ENCODE measurements around the gene PSAP. TPM values are rescaled to one million over a fixed set of nuclear protein-coding genes. Genes with fewer than 3 reads are reported as not detected.
A peak's percentile ranks its signal among the peaks of the same experiment; 100 is the strongest.

PSAP gene
- total and polyA plus RNA-seq, 7 experiments from 2014 or later: 153 to 1,163 (median 281) TPM

- peaks cover 0 to 2% of the 10 kb centered on the region in 2 donors for H3K4me1 ChIP-seq (ENCODE audit: control insufficient read depth in 2 of 2, insufficient read depth in 2 of 2, low read length in 2 of 2)
- CTCF ChIA-PET: no interaction called here
- peaks cover 22 to 62% (median 29%) of the 10 kb centered on the region in 3 experiments for H3K36me3 ChIP-seq (ENCODE audit: control insufficient read depth in 2 of 3, insufficient read depth in 3 of 3, low read length in 3 of 3)
- no peak for DNase-seq
- H3K27ac ChIP-seq (ENCODE audit: low read depth, low read length): no peak overlapping the region
- POLR2A ChIA-PET: no interaction called here
- H3K27me3 ChIP-seq (ENCODE audit: control insufficient read depth in 2 of 2, insufficient read depth in 2 of 2, low read length in 2 of 2): no peaks in the 10 kb centered on the region
- H3K9me3 ChIP-seq (ENCODE audit: control insufficient read depth in 2 of 3, low read length in 3 of 3): no peaks in the 10 kb centered on the region
- H3K9me3 Mint-ChIP-seq: no peaks in the 10 kb centered on the region
- no peak overlapping the region for H3K4me3 ChIP-seq (ENCODE audit: low read length)
- no peak for ATAC-seq
- H3K36me3 Mint-ChIP-seq: peaks cover 8 to 35% (median 12%) of the 10 kb centered on the region in 5 donors
- intact Hi-C loops (cut with micrococcal nuclease): loop anchor here in 1 of 2 donors (2.0 to 10.0 kb wide), 2 partner anchors 19 to 63 kb away; partner anchors contain the start of gene PSAP
- H3K4me1 Mint-ChIP-seq: peaks cover 11 to 31% (median 22%) of the 10 kb centered on the region in 7 donors
- no peak overlapping the region for H3K27ac Mint-ChIP-seq
- no peaks in the 10 kb centered on the region for H3K27me3 Mint-ChIP-seq
- no peak overlapping the region for H3K4me3 Mint-ChIP-seq
Observed at GRCh38 chr10:71831646-71832552, 19.2 kb downstream of the PSAP start.

DNA sequence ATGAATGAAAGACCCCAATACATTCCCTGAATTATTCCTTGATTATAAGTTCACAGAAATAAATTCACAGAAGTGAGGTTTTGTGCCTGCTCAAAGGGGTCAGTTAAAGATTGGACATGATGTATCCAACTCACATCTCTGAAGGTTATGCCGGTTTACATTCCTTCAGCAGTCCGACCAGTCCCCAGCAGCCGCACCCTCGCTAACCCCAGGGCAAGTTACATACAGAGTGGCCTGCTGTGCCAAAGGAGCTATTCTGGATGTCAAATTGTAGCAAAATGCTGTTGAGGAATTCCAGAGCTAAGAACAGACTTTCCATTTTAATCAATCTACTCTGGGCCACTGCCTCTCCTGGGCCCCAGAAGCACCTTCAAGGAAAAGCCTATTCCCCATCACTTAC is 20.3 kb downstream of the PSAP start:
- H3K36me3 ChIP-seq (ENCODE audit: control insufficient read depth in 2 of 3, insufficient read depth in 3 of 3, low read length in 3 of 3): peaks cover 22 to 74% (median 41%) of the 10 kb centered on the region in 3 experiments
- H3K4me3 ChIP-seq (ENCODE audit: low read length): no peak overlapping the region
- H3K27ac ChIP-seq (ENCODE audit: low read depth, low read length): no peak overlapping the region
- no peaks in the 10 kb centered on the region for H3K9me3 ChIP-seq (ENCODE audit: control insufficient read depth in 2 of 3, low read length in 3 of 3)
- no peaks in the 10 kb centered on the region for H3K9me3 Mint-ChIP-seq
- H3K4me1 Mint-ChIP-seq: peaks cover 2 to 20% (median 10%) of the 10 kb centered on the region in 7 donors
- H3K27me3 ChIP-seq (ENCODE audit: control insufficient read depth in 2 of 2, insufficient read depth in 2 of 2, low read length in 2 of 2): no peaks in the 10 kb centered on the region
- intact Hi-C loops (cut with micrococcal nuclease): loop anchor here in 1 of 2 donors (10.0 kb wide), 1 partner anchor 64 kb away; no protein-coding TSS in a partner anchor
- no peaks in the 10 kb centered on the region for H3K4me1 ChIP-seq (ENCODE audit: control insufficient read depth in 2 of 2, insufficient read depth in 2 of 2, low read length in 2 of 2)
- H3K36me3 Mint-ChIP-seq: peaks cover 8 to 42% (median 16%) of the 10 kb centered on the region in 5 donors
- ChIA-PET POLR2A (no interaction called here), CTCF (interaction anchor here (1.3 kb wide), 1 partner anchor 66 kb away, joined by 8 read pairs; no protein-coding TSS in a partner anchor)
- DNase-seq: no peak
- no peaks in the 10 kb centered on the region for H3K27me3 Mint-ChIP-seq
- H3K4me3 Mint-ChIP-seq: no peak overlapping the region
- no peak for ATAC-seq
- H3K27ac Mint-ChIP-seq: no peak overlapping the region

DNA sequence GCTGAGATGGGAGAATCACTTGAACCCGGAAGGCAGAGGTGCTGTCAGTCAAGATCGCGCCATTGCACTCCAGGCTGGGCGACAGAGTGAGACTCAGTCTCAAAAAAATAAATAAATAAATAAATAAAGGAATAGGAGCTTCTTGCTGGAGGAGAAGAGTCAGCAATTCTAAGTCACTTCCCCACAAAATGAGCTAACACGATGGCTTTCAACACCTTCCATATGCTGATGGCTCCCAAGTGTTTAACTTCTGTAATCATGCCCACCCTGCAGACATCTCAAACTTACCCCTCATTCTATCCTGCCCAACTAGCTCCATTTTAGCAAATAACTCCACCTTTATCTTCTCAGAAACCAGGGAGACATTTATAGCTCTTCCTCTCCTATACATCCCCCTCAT is 21.2 kb downstream of the PSAP start:
- Histone ChIP-seq H3K4me3 (ENCODE audit: low read length) (no peak overlapping the region), H3K27me3 (ENCODE audit: control insufficient read depth in 2 of 2, insufficient read depth in 2 of 2, low read length in 2 of 2) (no peaks in the 10 kb centered on the region), H3K9me3 (ENCODE audit: control insufficient read depth in 2 of 3, low read length in 3 of 3) (no peaks in the 10 kb centered on the region), H3K36me3 (ENCODE audit: control insufficient read depth in 2 of 3, insufficient read depth in 3 of 3, low read length in 3 of 3) (peaks cover 24 to 82% (median 47%) of the 10 kb centered on the region in 3 experiments), H3K27ac (ENCODE audit: low read depth, low read length) (no peak overlapping the region), H3K4me1 (ENCODE audit: control insufficient read depth in 2 of 2, insufficient read depth in 2 of 2, low read length in 2 of 2) (no peaks in the 10 kb centered on the region)
- POLR2A ChIA-PET: no interaction called here
- Mint-ChIP-seq H3K27me3 (no peaks in the 10 kb centered on the region), H3K9me3 (no peaks in the 10 kb centered on the region), H3K4me3 (no peak overlapping the region), H3K4me1 (peaks cover 0 to 18% (median 9%) of the 10 kb centered on the region in 7 donors), H3K27ac (peak overlapping the region in 1 of 9 donors; percentile 17), H3K36me3 (peaks cover 8 to 47% (median 16%) of the 10 kb centered on the region in 5 donors)
- DNase-seq (no peak), ATAC-seq (no peak)
- intact Hi-C loops (cut with micrococcal nuclease): loop anchor here in 1 of 2 donors (10.0 kb wide), 1 partner anchor 65 kb away; no protein-coding TSS in a partner anchor
- CTCF ChIA-PET: interaction anchor here (1.1 to 1.3 kb wide), 2 partner anchors 67 to 133 kb away, joined by 3 to 8 read pairs; no protein-coding TSS in a partner anchor

DNA sequence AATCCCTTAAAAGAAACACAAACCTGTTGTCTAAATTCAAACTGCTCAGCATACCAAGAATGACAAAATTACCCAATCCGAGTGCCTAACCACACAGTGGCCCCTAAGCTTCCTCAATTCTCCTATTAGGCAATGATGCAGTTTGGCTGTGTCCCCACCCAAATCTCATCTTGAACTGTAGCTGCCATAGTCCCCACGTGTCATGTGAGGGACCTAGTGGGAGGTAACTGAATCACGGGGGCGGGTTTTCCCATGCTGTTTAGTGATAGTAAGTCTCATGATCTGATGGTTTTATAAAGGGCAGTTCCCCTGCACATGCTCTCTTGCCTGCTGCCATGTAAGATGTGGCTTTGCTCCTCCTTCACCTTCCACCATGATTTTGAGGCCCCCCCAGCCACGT is 21.9 kb downstream of the PSAP start:
- Histone ChIP-seq H3K9me3 (ENCODE audit: control insufficient read depth in 2 of 3, low read length in 3 of 3) (no peaks in the 10 kb centered on the region), H3K4me3 (ENCODE audit: low read length) (no peak overlapping the region), H3K27ac (ENCODE audit: low read depth, low read length) (no peak overlapping the region), H3K36me3 (ENCODE audit: control insufficient read depth in 2 of 3, insufficient read depth in 3 of 3, low read length in 3 of 3) (peaks cover 28 to 88% (median 47%) of the 10 kb centered on the region in 3 experiments), H3K27me3 (ENCODE audit: control insufficient read depth in 2 of 2, insufficient read depth in 2 of 2, low read length in 2 of 2) (no peaks in the 10 kb centered on the region), H3K4me1 (ENCODE audit: control insufficient read depth in 2 of 2, insufficient read depth in 2 of 2, low read length in 2 of 2) (no peaks in the 10 kb centered on the region)
- Mint-ChIP-seq H3K36me3 (peaks cover 8 to 48% (median 16%) of the 10 kb centered on the region in 5 donors), H3K9me3 (no peaks in the 10 kb centered on the region), H3K4me3 (no peak overlapping the region), H3K4me1 (peaks cover 0 to 13% (median 8%) of the 10 kb centered on the region in 7 donors), H3K27ac (no peak overlapping the region), H3K27me3 (no peaks in the 10 kb centered on the region)
- ChIA-PET POLR2A (no interaction called here), CTCF (interaction anchor here (1.1 kb wide), 1 partner anchor 132 kb away, joined by 3 read pairs; no protein-coding TSS in a partner anchor)
- peak; percentile 84 for ATAC-seq
- DNase-seq: no peak
- intact Hi-C loops (cut with micrococcal nuclease): no loop called here

- ChIA-PET CTCF (no interaction called here), POLR2A (no interaction called here)
- Histone ChIP-seq H3K36me3 (ENCODE audit: control insufficient read depth in 2 of 3, insufficient read depth in 3 of 3, low read length in 3 of 3) (peaks cover 28 to 88% (median 47%) of the 10 kb centered on the region in 3 experiments), H3K4me1 (ENCODE audit: control insufficient read depth in 2 of 2, insufficient read depth in 2 of 2, low read length in 2 of 2) (no peaks in the 10 kb centered on the region), H3K9me3 (ENCODE audit: control insufficient read depth in 2 of 3, low read length in 3 of 3) (no peaks in the 10 kb centered on the region), H3K4me3 (ENCODE audit: low read length) (no peak overlapping the region), H3K27ac (ENCODE audit: low read depth, low read length) (no peak overlapping the region), H3K27me3 (ENCODE audit: control insufficient read depth in 2 of 2, insufficient read depth in 2 of 2, low read length in 2 of 2) (no peaks in the 10 kb centered on the region)
- intact Hi-C loops (cut with micrococcal nuclease): no loop called here
- no peaks in the 10 kb centered on the region for H3K27me3 Mint-ChIP-seq
- no peak overlapping the region for H3K27ac Mint-ChIP-seq
- peaks cover 8 to 50% (median 16%) of the 10 kb centered on the region in 5 donors for H3K36me3 Mint-ChIP-seq
- ATAC-seq (peak; percentile 4), DNase-seq (no peak)
- no peak overlapping the region for H3K4me3 Mint-ChIP-seq
- peaks cover 0 to 9% (median 5%) of the 10 kb centered on the region in 7 donors for H3K4me1 Mint-ChIP-seq
- H3K9me3 Mint-ChIP-seq: no peaks in the 10 kb centered on the region
Observed at GRCh38 chr10:71828702-71829101, 22.3 kb downstream of the PSAP start.

DNA sequence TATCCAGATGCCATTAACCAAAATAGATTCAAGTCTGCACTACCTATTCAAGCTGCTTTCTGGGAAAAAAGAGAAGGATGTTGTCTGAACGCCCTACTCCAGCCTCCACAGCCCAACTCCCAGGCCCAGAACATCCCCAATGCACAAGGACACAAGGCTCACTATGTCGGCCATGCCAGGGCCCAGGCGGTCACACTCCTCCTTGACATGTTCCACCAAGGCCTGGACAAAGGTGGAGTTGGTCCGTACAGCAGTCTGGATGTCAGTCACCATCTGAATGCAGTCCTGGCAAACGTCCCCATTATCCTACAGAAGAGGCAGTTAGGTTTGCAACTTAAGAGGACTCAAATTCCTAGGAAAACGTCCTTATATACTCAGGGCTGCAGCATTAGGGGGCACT is 23.2 kb downstream of the PSAP start:
- ChIA-PET CTCF (no interaction called here), POLR2A (no interaction called here)
- DNase-seq: no peak
- H3K4me3 ChIP-seq (ENCODE audit: low read length): no peak overlapping the region
- ATAC-seq: no peak
- peaks cover 28 to 90% (median 47%) of the 10 kb centered on the region in 3 experiments for H3K36me3 ChIP-seq (ENCODE audit: control insufficient read depth in 2 of 3, insufficient read depth in 3 of 3, low read length in 3 of 3)
- intact Hi-C loops (cut with micrococcal nuclease): no loop called here
- Mint-ChIP-seq H3K4me1 (peaks cover 0 to 7% (median 0%) of the 10 kb centered on the region in 7 donors), H3K27ac (no peak overlapping the region), H3K9me3 (no peaks in the 10 kb centered on the region), H3K36me3 (peaks cover 8 to 52% (median 13%) of the 10 kb centered on the region in 5 donors), H3K27me3 (no peaks in the 10 kb centered on the region), H3K4me3 (no peak overlapping the region)
- no peaks in the 10 kb centered on the region for H3K9me3 ChIP-seq (ENCODE audit: control insufficient read depth in 2 of 3, low read length in 3 of 3)
- no peak overlapping the region for H3K27ac ChIP-seq (ENCODE audit: low read depth, low read length)
- H3K4me1 ChIP-seq (ENCODE audit: control insufficient read depth in 2 of 2, insufficient read depth in 2 of 2, low read length in 2 of 2): no peaks in the 10 kb centered on the region
- no peaks in the 10 kb centered on the region for H3K27me3 ChIP-seq (ENCODE audit: control insufficient read depth in 2 of 2, insufficient read depth in 2 of 2, low read length in 2 of 2)

Measured in naive thymus-derived CD4-positive, alpha-beta T cell (primary cell).